ENCODE data around the gene ANKRD17. TPM values are rescaled to one million over a fixed set of nuclear protein-coding genes. Genes with fewer than 3 reads are reported as not detected.

ANKRD17 gene
- total and polyA plus RNA-seq, 5 donors from 2014 or later = 6.9 to 63.4 (median 9.9) TPM

GRCh38 chr4:73037057-73037456 is 221.5 kb downstream of the ANKRD17 start:
- Mint-ChIP-seq H3K4me3 (no peak overlapping the region), H3K4me1 (peaks cover 0 to 6% (median 0%) of the 10 kb centered on the region in 4 donors), H3K27ac (no peak overlapping the region), H3K27me3 (peaks cover 12% of the 10 kb centered on the region), H3K36me3 (no peaks in the 10 kb centered on the region), H3K9me3 (peaks cover 0 to 3% (median 0%) of the 10 kb centered on the region in 7 donors)
- Histone ChIP-seq H3K4me3 (ENCODE audit: low read depth, low read length) (no peak overlapping the region), H3K4me1 (ENCODE audit: control insufficient read depth, insufficient read depth, low read length, poor library complexity, severe bottlenecking) (no peaks in the 10 kb centered on the region), H3K27me3 (ENCODE audit: control insufficient read depth, insufficient read depth, low read length) (no peaks in the 10 kb centered on the region), H3K9me3 (ENCODE audit: control insufficient read depth in 2 of 2, low read length in 2 of 2) (no peaks in the 10 kb centered on the region), H3K27ac (ENCODE audit: insufficient read depth, low read length, poor library complexity, severe bottlenecking) (no peak overlapping the region), H3K36me3 (ENCODE audit: control insufficient read depth, insufficient read depth, low read length) (no peaks in the 10 kb centered on the region)
- no peak for DNase-seq
- no peak for ATAC-seq (ENCODE audit: low read depth in 2 of 2)

GRCh38 chr4:73036123-73036522 is 222.5 kb downstream of the ANKRD17 start:
- Histone ChIP-seq H3K27me3 (ENCODE audit: control insufficient read depth, insufficient read depth, low read length) (no peaks in the 10 kb centered on the region), H3K36me3 (ENCODE audit: control insufficient read depth, insufficient read depth, low read length) (no peaks in the 10 kb centered on the region), H3K4me3 (ENCODE audit: low read depth, low read length) (no peak overlapping the region), H3K9me3 (ENCODE audit: control insufficient read depth in 2 of 2, low read length in 2 of 2) (no peaks in the 10 kb centered on the region), H3K4me1 (ENCODE audit: control insufficient read depth, insufficient read depth, low read length, poor library complexity, severe bottlenecking) (no peaks in the 10 kb centered on the region), H3K27ac (ENCODE audit: insufficient read depth, low read length, poor library complexity, severe bottlenecking) (no peak overlapping the region)
- DNase-seq (no peak), ATAC-seq (ENCODE audit: low read depth in 2 of 2) (no peak)
- peaks cover 0 to 3% (median 0%) of the 10 kb centered on the region in 7 donors for H3K9me3 Mint-ChIP-seq
- peaks cover 12% of the 10 kb centered on the region for H3K27me3 Mint-ChIP-seq
- no peak overlapping the region for H3K4me3 Mint-ChIP-seq
- peaks cover 0 to 6% (median 0%) of the 10 kb centered on the region in 4 donors for H3K4me1 Mint-ChIP-seq
- no peaks in the 10 kb centered on the region for H3K36me3 Mint-ChIP-seq
- peak overlapping the region in 1 of 3 donors; percentile 46 for H3K27ac Mint-ChIP-seq

GRCh38 chr4:73034896-73035295 is 223.7 kb downstream of the ANKRD17 start:
- ATAC-seq (ENCODE audit: low read depth in 2 of 2) (no peak), DNase-seq (no peak)
- no peaks in the 10 kb centered on the region for H3K4me1 ChIP-seq (ENCODE audit: control insufficient read depth, insufficient read depth, low read length, poor library complexity, severe bottlenecking)
- Mint-ChIP-seq H3K27ac (no peak overlapping the region), H3K4me1 (peaks cover 0 to 6% (median 0%) of the 10 kb centered on the region in 4 donors), H3K9me3 (peaks cover 0 to 3% (median 0%) of the 10 kb centered on the region in 7 donors), H3K27me3 (peaks cover 12% of the 10 kb centered on the region), H3K4me3 (peak overlapping the region in 1 of 4 donors; percentile 48), H3K36me3 (no peaks in the 10 kb centered on the region)
- no peak overlapping the region for H3K4me3 ChIP-seq (ENCODE audit: low read depth, low read length)
- no peak overlapping the region for H3K27ac ChIP-seq (ENCODE audit: insufficient read depth, low read length, poor library complexity, severe bottlenecking)
- no peaks in the 10 kb centered on the region for H3K27me3 ChIP-seq (ENCODE audit: control insufficient read depth, insufficient read depth, low read length)
- no peaks in the 10 kb centered on the region for H3K9me3 ChIP-seq (ENCODE audit: control insufficient read depth in 2 of 2, low read length in 2 of 2)
- no peaks in the 10 kb centered on the region for H3K36me3 ChIP-seq (ENCODE audit: control insufficient read depth, insufficient read depth, low read length)

GRCh38 chr4:73028621-73029020 is 230.0 kb downstream of the ANKRD17 start:
- Histone ChIP-seq H3K27me3 (ENCODE audit: control insufficient read depth, insufficient read depth, low read length) (no peaks in the 10 kb centered on the region), H3K4me3 (ENCODE audit: low read depth, low read length) (no peak overlapping the region), H3K27ac (ENCODE audit: insufficient read depth, low read length, poor library complexity, severe bottlenecking) (no peak overlapping the region), H3K36me3 (ENCODE audit: control insufficient read depth, insufficient read depth, low read length) (no peaks in the 10 kb centered on the region), H3K9me3 (ENCODE audit: control insufficient read depth in 2 of 2, low read length in 2 of 2) (no peaks in the 10 kb centered on the region), H3K4me1 (ENCODE audit: control insufficient read depth, insufficient read depth, low read length, poor library complexity, severe bottlenecking) (no peaks in the 10 kb centered on the region)
- no peaks in the 10 kb centered on the region for H3K36me3 Mint-ChIP-seq
- DNase-seq (no peak), ATAC-seq (ENCODE audit: low read depth in 2 of 2) (no peak)
- no peaks in the 10 kb centered on the region for H3K4me1 Mint-ChIP-seq
- H3K27me3 Mint-ChIP-seq = peaks cover 22% of the 10 kb centered on the region
- peaks cover 0 to 5% (median 0%) of the 10 kb centered on the region in 7 donors for H3K9me3 Mint-ChIP-seq
- no peak overlapping the region for H3K27ac Mint-ChIP-seq
- no peak overlapping the region for H3K4me3 Mint-ChIP-seq

Other genes with a start within 250 kb of the ANKRD17 start
- gene COX18, start 189.1 kb downstream of the ANKRD17 start, total RNA-seq = 9.2 TPM
- 1 to 10 TPM; 4.5 to 7.3 (median 6.7) TPM for gene COX18, start 189.1 kb downstream of the ANKRD17 start, polyA plus RNA-seq
- gene ALB, start 145.5 kb upstream of the ANKRD17 start, total RNA-seq = not detected
- gene ALB, start 145.5 kb upstream of the ANKRD17 start, polyA plus RNA-seq = not detected
- gene AFP, start 177.4 kb upstream of the ANKRD17 start, total RNA-seq = not detected
- not detected for gene AFP, start 177.4 kb upstream of the ANKRD17 start, polyA plus RNA-seq
- gene AFM, start 222.9 kb upstream of the ANKRD17 start, total RNA-seq = not detected
- not detected for gene AFM, start 222.9 kb upstream of the ANKRD17 start, polyA plus RNA-seq

Data from CD4-positive, CD25-positive, alpha-beta regulatory T cell (primary cell).